Nephron (organoid): ENCODE measurements around the gene SLC7A5.
"Not testable (repeated sequence)": the region's sequence is repeated elsewhere in the genome, so short reads cannot be mapped to it uniquely, and the experiment has no call there.

Experiments used
- H3K27ac Mint-ChIP-seq, 3 experiments: 2 replicates each; pipeline ENCODE4 v1.8.0; 2020; ENCODE audit warnings: mixed read lengths in 3 of 3, mild to moderate bottlenecking in 2 of 3, moderate library complexity in 1 of 3
- H3K27me3 Mint-ChIP-seq: 2 replicates; pipeline ENCODE4 v1.8.0; 2021; ENCODE audit warnings: low read depth, mild to moderate bottlenecking, moderate library complexity, mixed read lengths
- H3K36me3 Mint-ChIP-seq: 2 replicates; pipeline ENCODE4 v1.8.0; 2020; ENCODE audit warnings: low read depth, mixed read lengths
- H3K4me1 Mint-ChIP-seq: 2 replicates; pipeline ENCODE4 v1.8.0; 2020; ENCODE audit warnings: mixed read lengths
- H3K4me3 Mint-ChIP-seq, 3 experiments: 2 replicates each; pipeline ENCODE4 v1.8.0; 2020; ENCODE audit warnings: mild to moderate bottlenecking in 3 of 3, mixed read lengths in 3 of 3, moderate library complexity in 2 of 3
- H3K9me3 Mint-ChIP-seq: 2 replicates; pipeline ENCODE4 v1.8.0; 2020; ENCODE audit warnings: mixed read lengths
- TF ChIP-seq, protein P1 (sequence below), 3 experiments: fragments of 200-600 bp; sonication (generic); IDR thresholded peaks; one replicate each; pipeline ENCODE4 v1.5.0; 2021; ENCODE audit warnings: antibody characterized with exemption in 3 of 3; ENCODE audit not compliant: unreplicated experiment in 3 of 3

The SLC7A5 gene

GRCh38 chr16:87817910-87818309 is 51.4 kb downstream of the SLC7A5 start:
- TF ChIP-seq, protein P1, sequence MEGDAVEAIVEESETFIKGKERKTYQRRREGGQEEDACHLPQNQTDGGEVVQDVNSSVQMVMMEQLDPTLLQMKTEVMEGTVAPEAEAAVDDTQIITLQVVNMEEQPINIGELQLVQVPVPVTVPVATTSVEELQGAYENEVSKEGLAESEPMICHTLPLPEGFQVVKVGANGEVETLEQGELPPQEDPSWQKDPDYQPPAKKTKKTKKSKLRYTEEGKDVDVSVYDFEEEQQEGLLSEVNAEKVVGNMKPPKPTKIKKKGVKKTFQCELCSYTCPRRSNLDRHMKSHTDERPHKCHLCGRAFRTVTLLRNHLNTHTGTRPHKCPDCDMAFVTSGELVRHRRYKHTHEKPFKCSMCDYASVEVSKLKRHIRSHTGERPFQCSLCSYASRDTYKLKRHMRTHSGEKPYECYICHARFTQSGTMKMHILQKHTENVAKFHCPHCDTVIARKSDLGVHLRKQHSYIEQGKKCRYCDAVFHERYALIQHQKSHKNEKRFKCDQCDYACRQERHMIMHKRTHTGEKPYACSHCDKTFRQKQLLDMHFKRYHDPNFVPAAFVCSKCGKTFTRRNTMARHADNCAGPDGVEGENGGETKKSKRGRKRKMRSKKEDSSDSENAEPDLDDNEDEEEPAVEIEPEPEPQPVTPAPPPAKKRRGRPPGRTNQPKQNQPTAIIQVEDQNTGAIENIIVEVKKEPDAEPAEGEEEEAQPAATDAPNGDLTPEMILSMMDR (IDR thresholded peaks at IDR 0.05; ENCODE audit: unreplicated experiment in 3 of 3): no peak
- Mint-ChIP-seq H3K9me3 (peaks cover 7% of the 10 kb centered on the region), H3K4me3 (no peak overlapping the region), H3K36me3 (no peaks in the 10 kb centered on the region), H3K27me3 (peaks cover 21% of the 10 kb centered on the region), H3K27ac (peak overlapping the region in 2 of 3 experiments; percentile 22 to 51), H3K4me1 (peaks cover 23% of the 10 kb centered on the region)

DNA sequence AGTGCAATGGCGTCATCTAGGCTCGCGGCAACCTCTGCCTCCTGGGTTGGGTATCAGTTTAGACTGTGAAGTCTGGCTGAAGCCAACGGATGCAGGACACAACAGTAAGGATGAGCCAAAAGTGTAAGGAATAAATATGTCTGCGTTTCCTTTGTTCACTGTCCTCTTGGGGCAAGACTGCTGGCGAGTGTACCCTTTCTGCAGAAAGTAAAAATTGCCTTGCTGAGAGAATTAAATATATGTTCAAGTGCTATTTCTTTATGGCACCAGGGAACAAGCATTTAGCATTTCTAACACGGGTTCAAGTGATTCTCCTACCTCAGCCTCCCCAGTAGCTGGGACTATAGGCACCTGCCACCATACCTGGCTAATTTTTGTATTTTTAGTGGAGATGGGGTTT is 51.9 kb downstream of the SLC7A5 start:
- Mint-ChIP-seq H3K4me1 (peaks cover 17% of the 10 kb centered on the region), H3K27me3 (peaks cover 21% of the 10 kb centered on the region)
- H3K36me3 Mint-ChIP-seq, H3K27ac Mint-ChIP-seq, H3K4me3 Mint-ChIP-seq, H3K9me3 Mint-ChIP-seq: not testable (repeated sequence)

DNA sequence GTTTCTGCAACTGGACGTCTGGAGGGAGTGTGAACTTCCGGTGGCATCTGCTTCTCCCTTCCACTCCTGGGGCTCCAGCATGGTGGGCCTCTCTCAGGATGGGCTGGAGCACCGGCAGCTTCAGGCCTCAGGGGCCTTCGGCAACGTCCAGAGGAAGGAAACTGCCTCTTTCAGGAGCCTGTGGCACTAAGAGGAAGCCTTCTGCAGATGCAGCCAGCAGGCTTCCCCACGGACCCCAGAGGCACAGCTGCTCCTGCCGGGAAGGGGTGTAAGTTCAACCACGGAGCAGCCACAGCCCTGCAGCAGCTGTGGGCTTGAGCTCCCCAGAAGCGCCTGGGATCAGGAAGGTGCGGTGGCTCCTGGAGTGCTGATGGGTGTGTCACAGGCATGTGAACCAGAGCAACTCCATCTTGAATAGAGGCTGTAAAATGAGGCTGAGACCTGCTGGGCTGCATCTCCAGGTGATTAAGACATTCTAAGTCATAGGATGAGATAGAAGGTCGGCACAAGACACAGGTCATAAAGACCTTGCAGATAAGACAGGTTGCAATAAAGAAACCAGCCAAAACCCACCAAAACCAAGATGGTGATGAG is 52.7 kb downstream of the SLC7A5 start:
- Mint-ChIP-seq H3K4me3 (no peak overlapping the region), H3K27me3 (peaks cover 26% of the 10 kb centered on the region), H3K36me3 (no peaks in the 10 kb centered on the region), H3K9me3 (peaks cover 7% of the 10 kb centered on the region), H3K27ac (no peak overlapping the region), H3K4me1 (peaks cover 10% of the 10 kb centered on the region)
- TF ChIP-seq, protein P1 (IDR thresholded peaks at IDR 0.05; ENCODE audit: unreplicated experiment in 3 of 3): no peak

- no peak overlapping the region for H3K27ac Mint-ChIP-seq
- TF ChIP-seq, protein P1 (IDR thresholded peaks at IDR 0.05; ENCODE audit: unreplicated experiment in 3 of 3): no peak
- H3K36me3 Mint-ChIP-seq: no peaks in the 10 kb centered on the region
- H3K4me1 Mint-ChIP-seq: peaks cover 3% of the 10 kb centered on the region
- peaks cover 7% of the 10 kb centered on the region for H3K9me3 Mint-ChIP-seq
- no peak overlapping the region for H3K4me3 Mint-ChIP-seq
- H3K27me3 Mint-ChIP-seq: peaks cover 32% of the 10 kb centered on the region
These were observed 53.7 kb downstream of the SLC7A5 start for GRCh38 chr16:87815567-87815966.

GRCh38 chr16:87812200-87812656 is 57.1 kb downstream of the SLC7A5 start:
- Mint-ChIP-seq H3K27me3 (peaks cover 35% of the 10 kb centered on the region), H3K27ac (no peak overlapping the region), H3K4me1 (peaks cover 5% of the 10 kb centered on the region), H3K9me3 (peaks cover 2% of the 10 kb centered on the region), H3K4me3 (no peak overlapping the region), H3K36me3 (no peaks in the 10 kb centered on the region)
- TF ChIP-seq, protein P1 (IDR thresholded peaks at IDR 0.05; ENCODE audit: unreplicated experiment in 3 of 3): no peak

DNA sequence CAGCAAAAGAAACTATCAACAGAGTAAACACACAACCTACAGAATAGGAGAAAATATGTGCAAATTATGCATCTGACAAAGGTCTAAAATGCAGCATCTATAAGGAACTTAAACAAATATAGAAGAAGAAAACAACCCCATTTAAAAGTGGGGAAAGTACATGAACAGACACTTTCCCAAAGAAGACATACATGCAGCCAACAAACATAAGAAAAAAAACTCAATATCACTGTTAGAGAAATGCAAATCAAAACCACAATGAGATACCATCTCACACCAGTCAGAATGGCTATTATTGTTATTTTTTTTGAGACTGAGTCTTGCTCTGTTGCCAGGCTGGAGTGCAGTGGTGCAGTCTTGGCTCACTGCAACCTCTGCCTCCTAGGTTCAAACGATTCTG is 57.9 kb downstream of the SLC7A5 start:
- not testable (repeated sequence) for H3K27ac Mint-ChIP-seq, H3K9me3 Mint-ChIP-seq, H3K4me3 Mint-ChIP-seq, H3K36me3 Mint-ChIP-seq
- Mint-ChIP-seq H3K4me1 (peaks cover 11% of the 10 kb centered on the region), H3K27me3 (peaks cover 35% of the 10 kb centered on the region)

DNA sequence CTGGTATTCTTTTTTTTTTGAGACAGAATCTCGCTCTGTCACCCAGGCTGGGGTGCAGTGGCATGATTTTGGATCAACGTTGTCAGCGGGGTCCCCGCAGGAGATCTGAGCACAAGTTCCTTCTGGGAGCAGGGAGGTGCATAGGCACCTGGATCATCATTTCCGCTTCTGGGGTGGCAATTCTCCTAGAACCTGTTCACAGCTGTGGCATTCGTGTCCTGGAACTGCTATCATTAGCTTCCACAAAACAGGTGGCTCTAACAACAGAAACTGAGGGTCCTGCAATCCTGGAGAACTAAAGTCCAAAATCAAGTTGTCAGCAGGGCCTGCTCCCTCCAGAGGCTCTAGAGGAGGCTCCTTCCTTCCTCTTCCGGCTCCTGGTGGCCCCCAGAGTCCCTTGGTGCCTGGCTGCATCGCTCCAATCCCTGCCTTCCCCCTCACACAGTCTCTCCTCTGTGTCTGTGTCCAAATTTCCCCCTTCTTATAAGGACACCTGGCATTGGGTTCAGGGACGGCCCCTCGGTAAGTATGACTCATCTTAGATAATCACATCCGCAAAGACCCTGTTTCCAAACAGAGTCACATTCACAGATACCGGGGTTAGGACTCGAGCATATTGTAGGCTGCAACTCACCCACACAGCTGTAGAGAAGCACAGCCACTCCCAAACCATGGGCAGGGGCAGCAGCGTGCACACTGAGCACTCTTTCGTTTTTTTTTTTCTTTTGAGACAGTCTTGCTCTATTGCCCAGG is 60.0 kb downstream of the SLC7A5 start:
- Mint-ChIP-seq H3K4me1 (peaks cover 13% of the 10 kb centered on the region), H3K27ac (no peak overlapping the region), H3K4me3 (no peak overlapping the region)

More for the DNA sequence above, 60.0 kb downstream of the SLC7A5 start:
- TF ChIP-seq, protein P1 (IDR thresholded peaks at IDR 0.05; ENCODE audit: unreplicated experiment in 3 of 3): no peak
- Mint-ChIP-seq H3K36me3 (no peaks in the 10 kb centered on the region), H3K27me3 (peaks cover 35% of the 10 kb centered on the region), H3K9me3 (no peaks in the 10 kb centered on the region)
